Measurements from ENCODE around the gene LRRC8A. TPM values are rescaled to one million over a fixed set of nuclear protein-coding genes. Genes with fewer than 3 reads are reported as not detected.
"Not testable (repeated sequence)": the region's sequence is repeated elsewhere in the genome, so short reads cannot be mapped to it uniquely, and the experiment has no call there.

The LRRC8A gene
- total RNA-seq, 3 donors from 2014 or later, result 25.3 to 48.5 (median 25.4) TPM

GRCh38 chr9:128840524-128840923, 41.4 kb upstream of the LRRC8A start:
- ATAC-seq, result no peak
- TF ChIP-seq CTCF (IDR thresholded peaks at IDR 0.05), result no peak
- Histone ChIP-seq H3K4me3 (no peak overlapping the region), H3K9me3 (no peaks in the 10 kb centered on the region), H3K36me3 (ENCODE audit: low read depth) (no peaks in the 10 kb centered on the region), H3K4me1 (ENCODE audit: low read depth) (no peaks in the 10 kb centered on the region)
- no peak for DNase-seq
- intact Hi-C loops (cut with DNase I, micrococcal nuclease), result no loop called here

- intact Hi-C loops (cut with DNase I, micrococcal nuclease), result no loop called here
- no peak for ATAC-seq
- no peak for TF ChIP-seq CTCF (IDR thresholded peaks at IDR 0.05)
- Histone ChIP-seq H3K4me1 (ENCODE audit: low read depth) (no peaks in the 10 kb centered on the region), H3K36me3 (ENCODE audit: low read depth) (no peaks in the 10 kb centered on the region), H3K9me3 (no peaks in the 10 kb centered on the region), H3K4me3 (no peak overlapping the region)
- no peak for DNase-seq
These were observed 40.0 kb upstream of the LRRC8A start for GRCh38 chr9:128841694-128842492.

- DNase-seq; intact Hi-C loops (cut with DNase I, micrococcal nuclease); H3K4me1 ChIP-seq (ENCODE audit: low read depth); H3K4me3 ChIP-seq; ATAC-seq; H3K36me3 ChIP-seq (ENCODE audit: low read depth); H3K9me3 ChIP-seq: not testable (repeated sequence)
These were observed 38.8 kb upstream of the LRRC8A start for GRCh38 chr9:128843171-128843570.

- DNase-seq, result no peak
- no peak overlapping the region for H3K4me3 ChIP-seq
- no peaks in the 10 kb centered on the region for H3K36me3 ChIP-seq (ENCODE audit: low read depth)
- peaks cover under 1% of the 10 kb centered on the region for H3K9me3 ChIP-seq
- H3K4me1 ChIP-seq (ENCODE audit: low read depth), result no peaks in the 10 kb centered on the region
- no peak for ATAC-seq
- no peak for TF ChIP-seq CTCF (IDR thresholded peaks at IDR 0.05)
- intact Hi-C loops (cut with DNase I, micrococcal nuclease), result no loop called here
These were observed 36.6 kb upstream of the LRRC8A start for GRCh38 chr9:128845186-128845931.

- no peaks in the 10 kb centered on the region for H3K4me1 ChIP-seq (ENCODE audit: low read depth)
- intact Hi-C loops (cut with DNase I, micrococcal nuclease), result no loop called here
- DNase-seq (no peak), ATAC-seq (no peak)
- TF ChIP-seq CTCF (IDR thresholded peaks at IDR 0.05), result no peak
- H3K36me3 ChIP-seq (ENCODE audit: low read depth), result no peaks in the 10 kb centered on the region
- H3K9me3 ChIP-seq, result peaks cover 8% of the 10 kb centered on the region
- H3K4me3 ChIP-seq, result no peak overlapping the region
These were observed 35.3 kb upstream of the LRRC8A start for GRCh38 chr9:128846680-128847030.

- Histone ChIP-seq H3K4me3 (no peak overlapping the region), H3K4me1 (ENCODE audit: low read depth) (no peaks in the 10 kb centered on the region), H3K36me3 (ENCODE audit: low read depth) (no peaks in the 10 kb centered on the region), H3K9me3 (peaks cover 8% of the 10 kb centered on the region)
- no peak for TF ChIP-seq CTCF (IDR thresholded peaks at IDR 0.05)
- ATAC-seq, result no peak
- intact Hi-C loops (cut with DNase I, micrococcal nuclease), result no loop called here
- DNase-seq, result no peak
These were observed 34.1 kb upstream of the LRRC8A start for GRCh38 chr9:128847803-128848202.

- intact Hi-C loops (cut with DNase I, micrococcal nuclease); ATAC-seq; DNase-seq; H3K9me3 ChIP-seq; H3K4me3 ChIP-seq; H3K4me1 ChIP-seq (ENCODE audit: low read depth); H3K36me3 ChIP-seq (ENCODE audit: low read depth): not testable (repeated sequence)
These were observed 30.9 kb upstream of the LRRC8A start for GRCh38 chr9:128851024-128851423.

Data from mucosa of descending colon (tissue), 3 donors.